ENCODE measurements around the gene HACD3. TPM values are rescaled to one million over a fixed set of nuclear protein-coding genes. Genes with fewer than 3 reads are reported as not detected.

The HACD3 gene
- 123 and 140 TPM in 2 replicates for total RNA-seq (2014; rRNA removed; shearing (Covaris generic))

- peak; percentile 79 for DNase-seq (ENCODE audit: low read depth)
Measured at GRCh38 chr15:65530318-65531111, at the start of gene HACD3. Gene HACD3, plus strand, starts transcription at chr15:65530463. Its CDS starts 169 bp downstream, at chr15:65530632.

DNA sequence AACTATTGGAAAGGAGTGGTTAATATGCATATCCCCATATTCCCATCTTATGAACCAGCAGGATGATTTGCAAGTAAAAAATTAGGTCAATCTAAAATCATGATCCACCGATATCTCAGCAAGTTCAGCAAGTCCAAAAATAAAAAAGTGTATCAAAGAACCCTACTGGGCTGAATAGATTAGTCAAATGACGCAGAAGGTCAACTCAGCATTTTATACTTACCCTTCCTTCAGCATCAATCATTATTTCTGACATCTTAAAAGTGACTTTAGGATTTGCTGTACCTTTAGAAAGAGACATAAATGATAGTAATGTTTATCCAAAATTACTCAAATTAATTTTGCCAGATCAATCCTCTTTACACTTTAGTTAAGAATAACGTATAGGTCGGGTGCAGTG lies 45.4 kb upstream of the HACD3 start:
- DNase-seq (ENCODE audit: low read depth) = no peak

DNA sequence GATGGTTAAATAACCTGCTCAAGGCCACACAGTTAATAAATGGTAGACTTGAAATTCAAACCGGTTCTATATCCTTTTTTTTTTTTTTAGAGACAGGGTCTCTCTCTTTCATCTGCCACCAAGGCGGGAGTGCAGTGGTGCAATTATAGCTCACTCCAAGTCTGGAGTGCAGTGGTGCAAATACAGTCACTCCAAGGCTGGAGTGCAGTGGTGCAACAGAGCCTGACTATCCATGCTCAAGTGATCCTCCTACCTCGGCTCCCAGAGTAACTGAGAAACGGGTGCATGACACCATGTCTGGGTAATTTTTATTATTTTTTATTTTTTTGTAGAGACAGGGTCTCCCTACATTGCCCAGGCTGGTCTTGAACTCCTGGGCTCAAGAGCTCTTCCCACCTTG lies 36.2 kb upstream of the HACD3 start:
- no peak for DNase-seq (ENCODE audit: low read depth)

- DNase-seq (ENCODE audit: low read depth) = no peak
Measured at GRCh38 chr15:65509321-65509720, 20.9 kb upstream of the HACD3 start.

- DNase-seq (ENCODE audit: low read depth) = no peak
Measured at GRCh38 chr15:65512189-65512588, 18.1 kb upstream of the HACD3 start.

GRCh38 chr15:65512807-65513416 lies 17.4 kb upstream of the HACD3 start:
- no peak for DNase-seq (ENCODE audit: low read depth)

DNA sequence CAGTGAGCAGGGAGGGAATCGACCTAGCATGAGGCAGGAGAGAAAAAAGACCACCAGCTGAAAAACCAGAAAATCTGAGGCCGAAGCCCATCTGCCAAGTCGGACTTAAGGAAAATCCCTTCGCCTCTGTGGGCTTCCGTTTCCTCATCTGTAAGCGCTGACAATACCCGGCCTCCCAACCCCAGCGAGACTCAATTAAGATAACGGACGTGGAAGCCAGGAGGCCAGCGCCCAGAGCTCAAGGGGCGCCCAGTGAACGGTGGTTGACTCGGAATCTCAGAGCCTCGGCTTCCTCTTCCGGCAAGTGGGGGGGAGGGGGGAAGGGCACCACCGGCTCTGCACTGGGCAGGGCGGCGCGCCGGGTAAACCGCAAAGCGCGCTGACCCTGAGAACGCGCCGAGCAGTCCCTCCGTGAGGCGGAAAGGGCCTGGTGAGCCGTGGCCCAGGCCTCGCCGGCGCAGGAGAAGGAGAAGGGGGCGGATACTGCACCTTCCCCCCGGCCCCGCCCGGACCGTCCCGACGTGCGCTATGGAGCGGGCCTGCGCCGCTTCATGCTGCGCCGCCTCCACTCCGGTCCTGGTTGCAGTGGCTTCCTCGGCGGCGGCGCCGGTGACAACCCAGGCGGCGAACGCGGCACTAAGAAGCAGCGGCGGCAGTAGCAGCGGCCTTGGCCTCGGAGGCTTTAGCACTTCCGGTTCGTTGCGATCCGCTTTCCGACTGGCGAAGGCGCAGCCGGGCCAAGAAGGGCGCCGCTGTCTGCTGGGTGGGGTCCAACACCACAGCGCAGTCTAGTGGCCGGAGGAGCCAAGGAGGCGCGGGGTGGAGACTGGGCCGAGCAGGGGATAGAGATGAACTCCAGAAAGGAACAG lies 13.0 kb upstream of the HACD3 start, which contains the start of gene DPP8:
Gene DPP8, minus strand, starts transcription at position 693 of the 869 bp plus-strand sequence. CDS start 5,136 bp downstream, outside the sequence.
- peak; percentile 95 for DNase-seq (ENCODE audit: low read depth)

- DNase-seq (ENCODE audit: low read depth) = no peak
Measured at GRCh38 chr15:65517866-65518207, 12.4 kb upstream of the HACD3 start.

GRCh38 chr15:65518633-65519285 lies 11.5 kb upstream of the HACD3 start:
- DNase-seq (ENCODE audit: low read depth) = no peak

GRCh38 chr15:65521350-65521749 lies 8.9 kb upstream of the HACD3 start:
- DNase-seq (ENCODE audit: low read depth) = no peak

DNA sequence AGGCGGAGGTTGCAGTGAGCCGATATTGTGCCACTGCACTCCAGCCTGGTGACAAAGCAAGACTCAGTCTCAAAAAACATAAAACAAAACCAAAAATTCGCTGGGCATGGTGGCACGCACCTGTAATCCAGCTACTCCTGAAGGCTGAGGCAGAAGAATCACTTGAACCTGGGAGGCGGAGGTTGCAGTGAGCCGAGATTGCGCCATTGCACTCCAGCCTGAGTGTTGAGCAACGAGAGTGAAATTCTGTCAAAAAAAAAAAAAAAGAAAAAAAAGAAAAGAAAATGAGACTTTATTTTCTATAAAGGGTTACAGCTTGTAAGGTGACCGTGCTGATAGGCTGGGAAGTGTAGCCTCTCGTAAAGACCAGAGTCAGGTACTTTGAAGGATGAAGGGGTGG lies 6.0 kb upstream of the HACD3 start:
- DNase-seq (ENCODE audit: low read depth) = no peak

- DNase-seq (ENCODE audit: low read depth) = peak; percentile 52
Measured at GRCh38 chr15:65525622-65526021, 4.6 kb upstream of the HACD3 start.

DNA sequence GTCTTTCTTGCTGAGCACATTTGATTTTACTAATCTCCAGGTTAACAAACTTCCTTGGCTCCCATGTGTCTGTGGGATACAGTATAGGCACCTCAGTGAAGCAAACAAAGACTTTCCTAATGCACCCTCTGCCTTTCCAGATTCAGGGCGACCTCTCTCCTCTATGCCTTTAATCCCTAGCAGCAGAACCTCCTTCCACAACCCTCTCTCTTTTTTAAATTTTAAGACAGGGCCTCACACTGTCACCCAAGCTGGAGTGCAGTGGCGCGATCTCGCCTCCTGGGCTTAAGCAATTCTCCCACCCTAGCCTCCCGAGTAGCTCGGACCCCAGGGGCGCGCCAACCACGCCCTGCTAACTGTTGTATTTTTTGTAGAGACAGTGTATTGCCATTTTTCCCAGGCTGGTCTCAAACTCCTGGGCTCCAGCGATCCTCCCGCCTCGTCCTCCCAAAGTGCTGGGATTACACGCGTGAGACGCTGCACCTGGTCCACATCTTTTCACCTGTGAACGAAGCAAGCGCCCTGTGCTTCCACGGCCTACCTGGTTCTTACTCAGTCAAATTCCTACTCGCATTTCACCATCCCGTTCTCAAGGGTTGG lies 1.7 kb upstream of the HACD3 start:
- no peak for DNase-seq (ENCODE audit: low read depth)

DNA sequence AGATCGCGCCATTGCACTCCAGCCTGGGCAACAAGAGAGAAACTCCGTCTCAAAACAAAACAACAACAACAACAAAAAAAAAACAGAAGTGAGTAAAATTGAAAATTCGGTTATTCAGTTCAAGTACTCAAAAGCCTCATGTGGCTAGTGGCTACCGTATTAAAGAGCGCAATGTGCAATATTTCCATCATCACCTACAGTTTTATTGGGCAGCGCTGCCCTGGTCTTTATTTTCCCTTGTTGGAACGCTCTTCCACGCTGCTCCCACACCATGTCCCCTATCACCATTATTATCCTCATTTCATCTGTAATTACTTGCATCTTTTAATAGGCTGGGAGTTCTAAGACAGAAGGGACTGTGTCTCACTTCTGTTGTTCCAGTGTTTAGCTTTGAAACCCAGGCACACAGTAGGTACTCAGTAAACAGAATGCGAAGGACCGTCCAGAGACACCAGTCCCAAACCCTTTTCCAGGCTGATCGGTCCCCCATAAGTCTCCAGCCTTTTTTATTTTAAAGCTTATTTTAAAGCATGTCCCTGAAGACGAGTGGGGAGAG lies 423 bp upstream of the HACD3 start:
- no peak for DNase-seq (ENCODE audit: low read depth)

DNA sequence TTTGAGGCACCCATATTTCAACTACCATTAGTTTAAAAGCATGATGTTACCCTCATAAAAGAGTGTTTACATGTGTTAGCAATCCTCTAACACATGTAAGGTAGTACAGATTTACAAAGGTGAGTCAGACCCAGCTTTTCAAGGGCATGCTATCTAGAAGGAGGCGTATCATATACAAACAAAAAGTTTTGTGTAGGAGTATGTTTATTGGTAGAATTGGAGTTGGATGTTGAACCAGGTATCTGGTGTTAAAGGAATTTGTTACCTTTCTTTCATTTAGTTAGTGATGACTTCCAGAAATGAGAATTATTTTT lies 2.4 kb downstream of the HACD3 start:
- peak; percentile 64 for DNase-seq (ENCODE audit: low read depth)

DNA sequence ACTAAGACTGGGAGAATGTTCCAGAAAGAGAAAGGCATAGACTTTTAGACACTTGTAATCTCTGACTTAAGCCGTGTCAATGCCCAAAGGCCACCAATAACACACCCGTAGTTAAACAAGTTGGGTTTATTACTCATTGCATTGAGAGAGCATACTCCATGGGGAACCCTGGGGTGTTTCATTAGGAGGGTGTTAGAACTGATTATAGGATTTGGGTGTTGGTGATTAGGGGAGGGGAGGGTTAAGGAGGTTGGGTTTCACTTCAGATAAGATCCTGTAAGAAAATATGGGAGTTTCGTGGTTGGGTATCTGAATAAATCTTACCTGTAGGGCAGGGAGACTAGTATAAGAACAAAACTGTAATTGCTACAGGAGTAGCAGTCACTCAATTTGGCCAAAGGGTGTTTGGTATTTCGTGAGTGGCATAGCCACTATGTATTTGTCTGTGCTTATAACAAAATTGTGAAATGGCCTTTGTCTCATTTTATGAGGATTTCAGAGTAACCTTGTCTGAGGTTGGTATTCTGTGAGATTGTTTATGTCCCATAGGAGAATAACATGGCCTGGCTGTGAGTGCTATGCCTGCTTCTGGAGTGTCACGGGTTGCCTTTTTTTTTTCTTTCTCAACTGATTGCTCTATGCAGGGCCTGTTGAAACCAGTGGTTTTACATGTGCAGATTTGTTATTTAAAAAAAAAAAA lies 2.9 kb downstream of the HACD3 start:
- peak; percentile 9 for DNase-seq (ENCODE audit: low read depth)

- no peak for DNase-seq (ENCODE audit: low read depth)
Measured at GRCh38 chr15:65535192-65535591, 4.9 kb downstream of the HACD3 start.

- no peak for DNase-seq (ENCODE audit: low read depth)
Measured at GRCh38 chr15:65540314-65540713, 10.1 kb downstream of the HACD3 start.

DNA sequence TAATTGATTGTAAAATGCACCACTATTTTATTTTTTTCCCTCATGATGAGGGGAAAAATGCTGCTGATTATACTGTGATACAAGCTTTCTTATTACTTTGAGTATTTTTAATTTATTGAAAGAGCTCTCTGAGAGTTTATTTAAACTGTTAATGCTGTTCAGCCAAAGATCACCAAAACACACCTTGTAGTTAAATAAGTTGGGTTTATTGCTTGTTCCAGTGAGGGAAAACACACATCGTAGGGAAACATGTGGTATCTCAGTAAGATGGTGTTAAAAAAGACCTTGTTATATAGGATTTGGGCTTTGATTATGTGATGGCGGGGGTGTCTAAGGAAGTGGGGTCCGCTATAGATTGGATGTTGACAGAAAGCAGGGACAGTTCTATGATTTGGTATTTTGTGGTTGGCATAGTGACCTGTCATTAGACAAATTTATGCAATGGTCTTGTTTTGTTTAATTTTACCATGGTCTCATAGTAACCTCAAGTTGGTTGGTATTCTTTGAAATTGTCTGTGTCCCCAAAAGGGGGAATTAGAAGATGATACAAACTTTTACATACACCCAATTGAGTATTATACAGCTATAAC lies 11.1 kb downstream of the HACD3 start:
- DNase-seq (ENCODE audit: low read depth) = no peak

DNA sequence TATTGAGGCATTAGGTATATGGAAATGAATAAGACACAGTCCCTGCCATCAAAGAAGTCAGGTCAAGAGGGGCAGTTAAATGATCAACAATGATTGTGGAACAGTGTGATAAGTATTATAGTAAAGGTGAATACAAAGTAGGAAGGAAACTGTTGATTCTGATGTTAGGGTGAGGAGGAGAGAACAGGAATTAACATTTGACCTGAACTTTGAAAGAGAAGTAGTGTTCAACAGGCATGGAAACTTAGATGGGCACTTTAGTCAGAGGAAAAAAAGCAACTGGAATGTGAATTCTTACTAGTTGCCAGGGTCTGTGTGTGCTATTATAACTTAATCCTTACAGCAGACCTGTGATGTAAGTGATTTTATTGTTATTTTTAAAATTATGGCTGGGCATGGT lies 17.6 kb downstream of the HACD3 start:
- no peak for DNase-seq (ENCODE audit: low read depth)
